ENCODE data around the gene ACAP3.

Gene ACAP3

GRCh38 chr1:1295154-1295923 lies 12.4 kb downstream of the ACAP3 start:
- no peak for TF ChIP-seq USF1 (IDR thresholded peaks at IDR 0.05)
- no peak for TF ChIP-seq RAD21 (IDR thresholded peaks at IDR 0.05; ENCODE audit: low read depth)
- no peak for TF ChIP-seq EP300 (IDR thresholded peaks at IDR 0.05; ENCODE audit: borderline replicate concordance)
- TF ChIP-seq, protein P1, sequence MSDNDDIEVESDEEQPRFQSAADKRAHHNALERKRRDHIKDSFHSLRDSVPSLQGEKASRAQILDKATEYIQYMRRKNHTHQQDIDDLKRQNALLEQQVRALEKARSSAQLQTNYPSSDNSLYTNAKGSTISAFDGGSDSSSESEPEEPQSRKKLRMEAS (IDR thresholded peaks at IDR 0.05) = no peak
- TF ChIP-seq YY1 (IDR thresholded peaks at IDR 0.05; ENCODE audit: low read depth) = no peak
- TF ChIP-seq TEAD4 (IDR thresholded peaks at IDR 0.05) = no peak
- no peak for TF ChIP-seq ZBTB7A (IDR thresholded peaks at IDR 0.05; ENCODE audit: low read depth)
- no peak for TF ChIP-seq TCF12 (IDR thresholded peaks at IDR 0.05; ENCODE audit: low read depth)
- TF ChIP-seq, protein P2, sequence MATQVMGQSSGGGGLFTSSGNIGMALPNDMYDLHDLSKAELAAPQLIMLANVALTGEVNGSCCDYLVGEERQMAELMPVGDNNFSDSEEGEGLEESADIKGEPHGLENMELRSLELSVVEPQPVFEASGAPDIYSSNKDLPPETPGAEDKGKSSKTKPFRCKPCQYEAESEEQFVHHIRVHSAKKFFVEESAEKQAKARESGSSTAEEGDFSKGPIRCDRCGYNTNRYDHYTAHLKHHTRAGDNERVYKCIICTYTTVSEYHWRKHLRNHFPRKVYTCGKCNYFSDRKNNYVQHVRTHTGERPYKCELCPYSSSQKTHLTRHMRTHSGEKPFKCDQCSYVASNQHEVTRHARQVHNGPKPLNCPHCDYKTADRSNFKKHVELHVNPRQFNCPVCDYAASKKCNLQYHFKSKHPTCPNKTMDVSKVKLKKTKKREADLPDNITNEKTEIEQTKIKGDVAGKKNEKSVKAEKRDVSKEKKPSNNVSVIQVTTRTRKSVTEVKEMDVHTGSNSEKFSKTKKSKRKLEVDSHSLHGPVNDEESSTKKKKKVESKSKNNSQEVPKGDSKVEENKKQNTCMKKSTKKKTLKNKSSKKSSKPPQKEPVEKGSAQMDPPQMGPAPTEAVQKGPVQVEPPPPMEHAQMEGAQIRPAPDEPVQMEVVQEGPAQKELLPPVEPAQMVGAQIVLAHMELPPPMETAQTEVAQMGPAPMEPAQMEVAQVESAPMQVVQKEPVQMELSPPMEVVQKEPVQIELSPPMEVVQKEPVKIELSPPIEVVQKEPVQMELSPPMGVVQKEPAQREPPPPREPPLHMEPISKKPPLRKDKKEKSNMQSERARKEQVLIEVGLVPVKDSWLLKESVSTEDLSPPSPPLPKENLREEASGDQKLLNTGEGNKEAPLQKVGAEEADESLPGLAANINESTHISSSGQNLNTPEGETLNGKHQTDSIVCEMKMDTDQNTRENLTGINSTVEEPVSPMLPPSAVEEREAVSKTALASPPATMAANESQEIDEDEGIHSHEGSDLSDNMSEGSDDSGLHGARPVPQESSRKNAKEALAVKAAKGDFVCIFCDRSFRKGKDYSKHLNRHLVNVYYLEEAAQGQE (IDR thresholded peaks at IDR 0.05; ENCODE audit: low read depth) = no peak
- no peak for TF ChIP-seq NFIC (IDR thresholded peaks at IDR 0.05)
- TF ChIP-seq FOXM1 (IDR thresholded peaks at IDR 0.05; ENCODE audit: borderline replicate concordance, low read depth) = no peak
- TF ChIP-seq TAF1 (IDR thresholded peaks at IDR 0.05; ENCODE audit: low read depth) = no peak
- TF ChIP-seq CEBPB (IDR thresholded peaks at IDR 0.05) = no peak
- no peak for TF ChIP-seq CREB1 (IDR thresholded peaks at IDR 0.05; ENCODE audit: low read depth)
- TF ChIP-seq EGR1 (IDR thresholded peaks at IDR 0.05) = no peak

DNA sequence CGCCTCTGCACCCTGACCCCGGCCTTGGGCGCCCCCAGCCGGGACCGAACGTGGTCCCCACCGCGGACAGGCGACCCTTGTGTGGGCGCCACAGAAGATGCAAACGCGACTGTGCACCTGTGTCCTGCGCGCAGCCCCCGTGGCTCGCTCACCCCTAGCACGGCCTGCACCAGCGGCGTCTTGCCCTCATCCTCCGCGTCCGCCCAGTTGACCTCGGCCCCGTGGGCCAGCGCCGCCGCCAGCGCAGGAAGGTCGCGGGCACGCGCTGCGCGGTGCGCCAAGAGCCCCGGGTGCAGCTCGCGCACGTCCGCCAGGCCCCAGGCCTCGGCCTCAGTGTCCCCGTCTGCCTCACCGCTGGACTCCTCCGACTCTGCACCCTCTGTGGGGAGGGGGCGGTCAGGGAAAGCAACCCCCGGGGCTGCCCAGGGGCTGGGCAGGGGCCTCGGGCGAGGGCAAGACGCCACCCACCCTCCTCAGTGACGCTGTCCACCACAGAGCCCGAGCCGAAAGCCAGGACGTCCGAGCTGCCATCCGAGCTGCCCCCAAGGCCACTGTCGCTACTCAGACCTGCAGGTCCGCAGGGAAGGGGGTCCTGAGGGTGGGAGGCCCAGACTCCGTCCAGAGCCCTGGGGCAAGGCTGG lies 13.4 kb downstream of the ACAP3 start:
- TF ChIP-seq USF1 (IDR thresholded peaks at IDR 0.05) = no peak
- TF ChIP-seq NFIC (IDR thresholded peaks at IDR 0.05) = no peak
- TF ChIP-seq TEAD4 (IDR thresholded peaks at IDR 0.05) = no peak
- no peak for TF ChIP-seq CEBPB (IDR thresholded peaks at IDR 0.05)
- no peak for TF ChIP-seq TAF1 (IDR thresholded peaks at IDR 0.05; ENCODE audit: low read depth)
- TF ChIP-seq, protein P2 (IDR thresholded peaks at IDR 0.05; ENCODE audit: low read depth) = no peak
- TF ChIP-seq, protein P1 (IDR thresholded peaks at IDR 0.05) = no peak
- no peak for TF ChIP-seq EGR1 (IDR thresholded peaks at IDR 0.05)
- no peak for TF ChIP-seq RAD21 (IDR thresholded peaks at IDR 0.05; ENCODE audit: low read depth)
- TF ChIP-seq FOXM1 (IDR thresholded peaks at IDR 0.05; ENCODE audit: borderline replicate concordance, low read depth) = no peak
- TF ChIP-seq YY1 (IDR thresholded peaks at IDR 0.05; ENCODE audit: low read depth) = no peak
- no peak for TF ChIP-seq TCF12 (IDR thresholded peaks at IDR 0.05; ENCODE audit: low read depth)
- TF ChIP-seq ZBTB7A (IDR thresholded peaks at IDR 0.05; ENCODE audit: low read depth) = no peak
- TF ChIP-seq CREB1 (IDR thresholded peaks at IDR 0.05; ENCODE audit: low read depth) = no peak
- TF ChIP-seq EP300 (IDR thresholded peaks at IDR 0.05; ENCODE audit: borderline replicate concordance) = no peak

GRCh38 chr1:1293263-1294249 lies 14.2 kb downstream of the ACAP3 start:
- no peak for TF ChIP-seq EP300 (IDR thresholded peaks at IDR 0.05; ENCODE audit: borderline replicate concordance)
- 0 out of 2 replicates have a peak, but pooled peaks have one; percentile 17 for TF ChIP-seq YY1 (IDR thresholded peaks at IDR 0.05; ENCODE audit: low read depth)
- TF ChIP-seq CREB1 (IDR thresholded peaks at IDR 0.05; ENCODE audit: low read depth) = no peak
- TF ChIP-seq USF1 (IDR thresholded peaks at IDR 0.05) = no peak
- TF ChIP-seq, protein P1 (IDR thresholded peaks at IDR 0.05) = peak; percentile 88
- TF ChIP-seq RAD21 (IDR thresholded peaks at IDR 0.05; ENCODE audit: low read depth) = no peak

DNA sequence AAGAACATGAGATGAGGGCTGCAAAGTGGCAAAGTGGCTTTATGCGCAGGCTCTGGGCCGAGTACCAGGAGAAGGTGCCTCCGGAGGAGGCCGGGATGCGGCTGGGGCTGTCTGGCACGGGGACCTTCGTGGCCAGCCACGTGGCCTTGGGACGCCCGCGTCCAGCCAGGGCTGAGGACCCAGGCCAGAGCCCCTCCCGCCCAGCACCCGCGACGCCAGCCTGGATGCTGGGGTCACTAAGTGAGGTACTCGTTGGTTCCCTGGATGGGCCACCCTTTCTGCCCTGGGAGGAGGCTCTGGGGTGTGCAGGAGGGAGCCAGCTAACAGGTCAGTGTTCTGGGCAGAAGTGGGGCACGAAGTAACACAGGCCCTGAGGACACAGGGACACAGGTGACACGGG lies 14.9 kb downstream of the ACAP3 start:
- no peak for TF ChIP-seq EGR1 (IDR thresholded peaks at IDR 0.05)
- no peak for TF ChIP-seq FOXM1 (IDR thresholded peaks at IDR 0.05; ENCODE audit: borderline replicate concordance, low read depth)
- no peak for TF ChIP-seq CREB1 (IDR thresholded peaks at IDR 0.05; ENCODE audit: low read depth)
- TF ChIP-seq USF1 (IDR thresholded peaks at IDR 0.05) = no peak
- no peak for TF ChIP-seq RAD21 (IDR thresholded peaks at IDR 0.05; ENCODE audit: low read depth)
- no peak for TF ChIP-seq EP300 (IDR thresholded peaks at IDR 0.05; ENCODE audit: borderline replicate concordance)
- no peak for TF ChIP-seq TAF1 (IDR thresholded peaks at IDR 0.05; ENCODE audit: low read depth)
- TF ChIP-seq CEBPB (IDR thresholded peaks at IDR 0.05) = no peak
- no peak for TF ChIP-seq TCF12 (IDR thresholded peaks at IDR 0.05; ENCODE audit: low read depth)
- no peak for TF ChIP-seq YY1 (IDR thresholded peaks at IDR 0.05; ENCODE audit: low read depth)
- TF ChIP-seq TEAD4 (IDR thresholded peaks at IDR 0.05) = no peak

All from Ishikawa (cell line).